Stimulated activated CD8-positive, alpha-beta memory T cell treated with anti-CD3 and anti-CD28 coated beads, Interleukin-2, amount 100 ng/mL, for 1 hour (primary cell): ENCODE data around the gene CMSS1.

ENCODE experiments used
- DNase-seq, 2 donors: peaks; one replicate each; pipeline ENCODE4 v3.0.0-alpha.2; 2020; ENCODE audit warnings: low read depth in 2 of 2

The CMSS1 gene

DNA sequence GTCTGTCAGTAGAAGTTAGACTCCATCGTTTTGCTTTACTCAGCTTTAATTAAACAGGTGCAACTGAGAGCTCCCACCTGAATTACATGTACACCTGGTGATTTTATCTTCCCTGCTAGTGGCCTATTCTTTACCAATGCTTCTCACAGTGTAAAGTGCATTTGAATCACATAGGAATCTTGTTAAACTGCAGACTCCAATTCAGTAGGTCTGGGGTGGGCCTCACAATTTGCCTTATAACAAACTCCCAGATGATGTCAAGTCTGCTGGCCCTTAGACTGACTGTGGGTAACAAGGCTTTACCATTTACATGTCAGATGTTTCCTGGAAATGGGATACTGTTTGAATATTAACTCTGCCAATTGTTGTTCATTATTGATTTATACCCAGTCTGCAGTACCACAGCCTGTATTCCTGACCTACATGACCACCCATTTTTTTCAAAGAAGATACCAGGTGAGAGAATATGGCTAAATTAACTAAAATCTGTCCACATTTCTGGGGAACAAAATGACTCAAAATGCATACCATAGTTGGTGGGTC, 37.2 kb downstream of the CMSS1 start:
- no peak for DNase-seq

DNA sequence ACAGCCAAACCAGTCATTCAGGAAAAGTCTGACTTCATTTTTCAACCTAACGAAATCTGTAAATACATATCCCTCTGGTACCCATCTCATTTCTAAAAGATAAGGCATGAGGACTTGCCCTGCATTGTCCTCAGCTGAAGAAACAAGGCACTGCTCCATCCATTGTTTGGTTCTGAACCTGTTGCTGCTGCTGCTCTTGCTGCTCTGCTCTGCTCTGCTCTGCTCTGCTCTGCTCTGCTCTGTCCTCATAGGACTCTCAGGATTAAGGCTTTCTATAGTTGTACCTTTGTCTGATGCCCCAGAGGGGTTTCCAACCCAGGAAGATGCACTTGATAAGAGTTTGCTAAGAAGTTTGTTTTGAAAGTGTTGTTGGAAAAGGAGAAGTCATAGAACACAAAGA, 38.2 kb downstream of the CMSS1 start:
- DNase-seq = no peak

- DNase-seq = no peak
Measured at GRCh38 chr3:99856437-99857220, 39.0 kb downstream of the CMSS1 start.

- no peak for DNase-seq
Measured at GRCh38 chr3:99857278-99857677, 39.6 kb downstream of the CMSS1 start.

GRCh38 chr3:99858469-99858868, 40.8 kb downstream of the CMSS1 start:
- no peak for DNase-seq

GRCh38 chr3:99859825-99860224, 42.2 kb downstream of the CMSS1 start:
- DNase-seq = no peak

DNA sequence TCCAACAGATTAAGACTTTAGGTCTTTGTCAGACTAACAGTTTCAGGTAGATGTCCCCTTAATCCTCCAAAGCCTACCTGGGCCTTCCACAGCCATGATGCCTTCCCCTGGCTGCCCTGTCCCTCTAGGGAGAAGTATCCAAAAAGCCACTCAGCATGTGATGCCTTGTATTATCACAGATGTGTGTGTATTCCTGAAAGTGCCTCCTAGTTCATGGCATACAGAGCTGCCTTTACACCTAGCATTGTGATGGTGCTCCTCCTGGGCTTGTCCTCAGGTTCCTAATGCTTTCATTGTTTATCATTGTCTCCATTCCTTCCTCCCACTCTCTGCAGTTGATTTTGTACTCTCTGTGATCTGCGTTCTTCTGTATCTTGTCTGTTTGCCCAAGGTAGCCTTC, 43.6 kb downstream of the CMSS1 start:
- no peak for DNase-seq

- DNase-seq = no peak
Measured at GRCh38 chr3:99862208-99862607, 44.5 kb downstream of the CMSS1 start.

GRCh38 chr3:99863002-99863401, 45.3 kb downstream of the CMSS1 start:
- no peak for DNase-seq

GRCh38 chr3:99863588-99863987, 45.9 kb downstream of the CMSS1 start:
- DNase-seq = no peak

DNA sequence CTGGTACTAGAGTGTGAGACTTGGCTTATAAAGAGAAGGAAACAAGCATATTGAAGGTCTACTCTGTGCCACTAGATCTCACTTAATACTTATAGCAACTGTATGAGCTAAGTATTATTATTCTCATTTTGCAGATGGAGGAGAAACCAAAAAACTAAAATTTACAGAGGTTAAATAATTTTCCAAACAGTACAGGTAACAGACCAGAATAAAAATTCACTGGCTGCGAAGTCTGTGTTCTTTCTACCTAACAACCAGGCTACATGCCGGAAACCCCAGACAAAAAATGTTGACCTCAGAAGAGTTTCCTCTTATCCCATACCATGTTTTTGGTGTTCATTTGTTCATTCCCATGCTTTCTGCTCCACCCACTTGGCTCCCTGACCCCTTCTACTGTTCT, 46.6 kb downstream of the CMSS1 start:
- DNase-seq = no peak

- DNase-seq = no peak
Measured at GRCh38 chr3:99865321-99865720, 47.7 kb downstream of the CMSS1 start.

GRCh38 chr3:99866261-99866761, 48.6 kb downstream of the CMSS1 start:
- DNase-seq = no peak

DNA sequence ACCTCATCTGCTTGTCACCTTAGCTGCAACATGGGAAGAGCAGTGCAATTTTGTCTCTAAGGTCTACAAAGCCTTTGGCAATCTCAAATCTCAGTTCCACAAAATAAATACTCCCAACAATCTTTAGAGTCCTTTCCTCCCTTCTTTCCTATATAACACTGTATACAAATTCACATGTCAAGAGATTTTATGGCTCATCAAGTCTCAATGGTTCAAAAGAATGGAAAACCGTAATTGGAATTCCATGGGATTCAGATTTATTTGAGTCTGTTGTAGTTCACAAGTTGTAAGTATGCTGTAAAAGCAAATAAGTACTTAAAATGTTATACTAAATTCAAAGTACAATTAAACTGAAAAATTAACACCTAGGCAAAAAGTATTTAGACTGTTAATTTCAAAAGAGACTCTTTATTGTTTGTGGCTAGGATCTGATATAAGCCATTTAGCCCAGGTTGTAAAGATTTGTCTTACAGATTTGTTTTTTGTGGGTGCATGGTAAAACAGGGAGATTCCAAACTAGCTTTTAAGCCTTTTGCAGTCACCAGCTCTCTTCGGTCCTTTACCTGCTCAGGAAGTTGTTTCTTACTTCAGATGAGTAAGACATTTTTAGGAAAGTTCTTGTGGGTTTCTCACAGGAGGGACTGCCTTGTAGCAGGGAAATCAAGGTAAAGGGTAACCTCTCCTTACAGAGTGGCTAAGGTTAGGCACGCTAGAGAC, 50.1 kb downstream of the CMSS1 start:
- DNase-seq = no peak

DNA sequence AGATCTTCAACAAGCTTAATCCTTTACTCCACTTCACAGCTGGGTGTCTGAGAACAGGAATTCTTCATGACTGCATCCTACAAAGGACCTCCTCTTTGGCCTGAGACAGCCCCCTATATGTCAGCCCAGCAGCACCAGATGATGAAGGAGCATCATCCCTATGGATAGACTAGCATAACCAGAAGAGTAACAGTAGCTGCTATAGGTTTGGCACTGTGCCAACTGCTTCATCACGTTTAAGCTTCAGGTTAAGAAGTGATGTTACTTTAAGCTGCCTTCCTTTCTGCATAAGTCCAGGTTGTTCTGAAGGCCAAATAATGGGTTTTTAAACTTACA, 50.6 kb downstream of the CMSS1 start:
- DNase-seq = no peak

GRCh38 chr3:99869621-99870020, 52.0 kb downstream of the CMSS1 start:
- DNase-seq = no peak

GRCh38 chr3:99870712-99871111, 53.0 kb downstream of the CMSS1 start:
- DNase-seq = no peak

GRCh38 chr3:99871231-99872045, 53.8 kb downstream of the CMSS1 start:
- no peak for DNase-seq

GRCh38 chr3:99872923-99873254, 55.2 kb downstream of the CMSS1 start:
- no peak for DNase-seq

DNA sequence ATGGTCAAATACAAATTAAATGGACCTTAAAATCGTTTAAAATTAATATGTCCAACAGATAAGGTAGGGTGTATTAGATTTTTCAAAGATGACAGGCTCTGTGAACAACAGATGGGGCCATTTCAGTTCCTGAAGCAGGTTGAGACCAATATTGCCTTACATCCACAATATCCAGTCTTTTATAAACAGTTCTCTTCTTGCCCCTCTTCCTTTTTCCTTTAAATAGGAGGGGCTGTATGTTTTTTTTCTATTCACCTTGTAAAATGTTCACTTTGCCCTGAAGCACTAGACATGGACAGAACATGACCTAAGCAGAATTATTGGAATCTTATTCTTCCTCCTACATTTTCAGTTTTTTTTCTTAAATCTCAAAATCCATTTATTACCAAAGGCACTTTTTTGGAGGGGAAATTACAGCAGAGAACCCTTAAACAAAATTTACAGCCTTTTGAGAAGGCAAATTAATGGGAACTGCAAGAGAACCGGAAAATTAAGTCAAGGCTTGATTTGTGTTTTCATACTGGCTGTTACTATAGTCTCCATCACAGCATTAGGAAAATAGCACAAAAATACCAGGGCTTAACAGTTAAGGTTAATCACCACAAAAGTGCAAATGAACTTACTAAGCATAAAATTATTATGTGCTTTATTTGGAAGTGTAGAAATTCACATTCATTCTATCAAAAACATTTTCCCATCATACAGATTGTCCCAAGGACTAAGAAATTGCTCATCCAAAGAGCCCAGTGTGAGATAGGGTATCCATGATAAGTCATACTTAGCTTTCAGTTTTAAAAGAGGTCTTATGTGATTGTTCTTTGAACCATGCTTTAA, 55.8 kb downstream of the CMSS1 start:
- no peak for DNase-seq

DNA sequence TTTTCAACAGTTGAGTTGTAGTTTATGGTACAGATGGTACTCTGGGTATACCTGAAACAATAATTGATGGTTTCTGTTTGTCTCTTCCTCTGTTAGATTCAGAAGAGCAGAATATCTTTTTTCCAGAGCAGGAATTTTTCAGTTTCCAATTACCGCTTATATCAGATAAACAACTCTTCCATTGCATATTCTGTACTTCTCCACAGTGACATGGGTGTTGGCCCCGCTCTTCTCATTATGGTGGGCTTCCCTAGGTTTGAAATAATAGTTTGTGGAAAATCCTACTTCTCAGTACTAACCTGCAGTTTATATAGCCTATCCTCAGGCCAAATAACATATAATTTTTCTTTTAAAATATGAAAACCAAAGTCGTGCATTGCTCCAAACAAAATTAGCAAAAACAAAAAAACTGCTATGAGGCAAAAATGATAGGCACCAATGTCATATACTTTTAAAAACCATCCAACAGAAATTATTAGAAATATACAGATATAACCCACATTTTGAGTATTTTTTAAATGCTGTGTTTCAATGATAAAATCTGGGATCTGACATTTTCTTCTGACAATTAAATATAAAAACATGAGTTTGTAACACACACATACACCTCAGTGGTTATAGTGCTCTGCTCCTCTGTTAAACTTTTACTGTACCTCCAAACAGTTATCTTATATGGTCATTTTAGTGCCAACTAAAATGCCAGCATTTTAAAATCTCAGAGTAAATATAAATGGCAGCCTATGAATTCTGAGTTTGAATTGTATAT, 56.8 kb downstream of the CMSS1 start:
- DNase-seq = no peak
